Hindlimb muscle (tissue), 1 donor: ENCODE measurements around the gene TRMT10C. TPM values are rescaled to one million over a fixed set of nuclear protein-coding genes. Genes with fewer than 3 reads are reported as not detected.

Experiments used
- polyA plus RNA-seq: library from polyadenylated mRNA; unstranded; fragments of 120-200 nt; gene quantifications from one replicate; pipeline ENCODE4 v1.2.1, GENCODE V29; 2013; ENCODE audit not compliant: insufficient read length

The TRMT10C gene
- polyA plus RNA-seq, 1 donor = 18.0 TPM

Other genes with a start within 250 kb of the TRMT10C start
- 1.5 TPM for gene IMPG2, start 241.3 kb upstream of the TRMT10C start, polyA plus RNA-seq
- 35.5 TPM for gene SENP7, start 48.7 kb upstream of the TRMT10C start, polyA plus RNA-seq
- 110 TPM for gene PCNP, start 12.3 kb downstream of the TRMT10C start, polyA plus RNA-seq
- gene ZBTB11, start 115.3 kb downstream of the TRMT10C start, polyA plus RNA-seq = 14.1 TPM
- gene RPL24, start 124.8 kb downstream of the TRMT10C start, polyA plus RNA-seq = 2,011 TPM
- gene CEP97, start 162.7 kb downstream of the TRMT10C start, polyA plus RNA-seq = 12.4 TPM
- gene NXPE3, start 217.3 kb downstream of the TRMT10C start, polyA plus RNA-seq = 18.5 TPM